ENCODE data around the gene INPP5F. TPM values are rescaled to one million over a fixed set of nuclear protein-coding genes. Genes with fewer than 3 reads are reported as not detected.
A peak's percentile ranks its signal among the peaks of the same experiment; 100 is the strongest.
"Not testable (repeated sequence)": the region's sequence is repeated elsewhere in the genome, so short reads cannot be mapped to it uniquely, and the experiment has no call there.

INPP5F gene
- total and polyA plus RNA-seq, 2 experiments from 2014 or later, result 8.5 to 10.9 TPM

DNA sequence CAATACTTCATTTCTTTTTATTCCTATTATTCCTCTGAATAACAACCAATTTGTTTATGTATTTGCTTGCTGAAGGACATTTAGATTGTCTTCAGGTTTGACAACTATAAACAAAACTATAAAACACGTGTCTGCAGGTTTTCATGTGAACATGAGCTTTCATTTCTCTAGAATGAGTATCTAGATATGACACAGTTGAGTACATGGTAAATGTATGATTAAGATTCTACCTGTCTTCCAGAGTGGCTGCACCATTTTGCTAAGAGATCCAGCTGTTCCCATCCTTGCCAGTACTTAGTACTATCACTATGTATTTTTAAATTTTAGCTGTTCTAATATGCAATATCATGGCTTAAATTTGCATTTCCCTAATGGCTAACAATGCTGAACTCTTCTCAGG is 136.7 kb downstream of the INPP5F start:
- Histone ChIP-seq H2AFZ (no peak overlapping the region), H3K27me3 (replicated peaks; ENCODE audit: insufficient read depth) (no peaks in the 10 kb centered on the region), H3K9ac (no peak overlapping the region), H3K9me2 (ENCODE audit: insufficient read depth) (no peaks in the 10 kb centered on the region), H3K79me2 (ENCODE audit: insufficient read depth) (peaks cover 100% of the 10 kb centered on the region), H3K4me3 (no peak overlapping the region), H3K9me3 (ENCODE audit: low read depth) (no peaks in the 10 kb centered on the region), H3K27ac (no peak overlapping the region), H3K4me2 (ENCODE audit: unreplicated experiment) (no peak overlapping the region), H3K36me3 (ENCODE audit: low read depth) (peaks cover 3% of the 10 kb centered on the region; the same call in 1 of the 2 replicates), H4K20me1 (ENCODE audit: insufficient read depth) (peaks cover 8% of the 10 kb centered on the region; the same call in 1 of the 2 replicates), H3K4me1 (ENCODE audit: insufficient read depth) (peaks cover 4% of the 10 kb centered on the region; the same call in 1 of the 2 replicates), H3F3A (ENCODE audit: insufficient read depth) (peaks cover 6% of the 10 kb centered on the region; the same call in 1 of the 2 replicates)
- DNase-seq, result no peak
- in situ Hi-C loops (cut with MboI), result no loop called here
- 94 to 96% methylated on average over 1 of the region's 1 CpG for WGBS, 2 experiments (ENCODE audit: low coverage in 1 of 2, low lambda C conversion rate in 2 of 2, missing lambda C conversion rate in 2 of 2)
- TF ChIP-seq EZH2phosphoT487 (IDR thresholded peaks at IDR 0.05; ENCODE audit: insufficient read depth, low read depth), result no peak
- no peak for TF ChIP-seq EZH2 (IDR thresholded peaks at IDR 0.05; ENCODE audit: insufficient read depth, poor library complexity, severe bottlenecking)

DNA sequence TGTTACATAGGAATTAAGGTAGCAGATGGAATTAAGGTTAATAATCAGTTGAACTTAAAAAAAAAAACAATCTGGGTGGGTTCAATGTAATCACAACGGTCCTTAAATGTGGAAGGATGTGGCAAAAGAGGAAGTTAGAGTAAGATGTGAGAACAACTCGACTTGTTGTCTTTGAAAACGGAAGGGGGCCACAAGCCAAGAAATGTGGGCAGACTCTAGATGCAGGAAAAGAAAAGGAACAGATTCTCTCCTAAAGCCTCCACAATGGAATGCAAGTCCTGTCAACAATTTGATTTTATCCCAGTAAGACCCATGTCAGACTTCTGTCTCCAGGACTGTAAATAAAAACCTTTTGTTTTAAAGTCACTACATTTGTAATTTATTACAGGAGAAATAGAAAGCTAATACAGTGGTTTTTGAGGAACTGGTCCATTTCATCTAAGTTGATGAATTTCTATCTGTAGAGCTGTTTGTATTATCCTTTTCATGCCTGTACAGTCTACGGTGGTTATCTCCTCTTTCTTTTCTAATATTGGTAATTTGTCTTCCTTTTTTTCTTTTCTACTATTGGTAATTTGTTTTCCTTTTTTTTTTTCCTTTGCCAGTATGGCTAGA is 138.2 kb downstream of the INPP5F start:
- Histone ChIP-seq H3K4me2 (ENCODE audit: unreplicated experiment) (no peak overlapping the region), H3K27me3 (replicated peaks; ENCODE audit: insufficient read depth) (no peaks in the 10 kb centered on the region), H3K9ac (no peak overlapping the region), H3K79me2 (ENCODE audit: insufficient read depth) (peaks cover 100% of the 10 kb centered on the region), H3K27ac (no peak overlapping the region), H3K4me3 (no peak overlapping the region), H3K4me1 (ENCODE audit: insufficient read depth) (peaks cover 4% of the 10 kb centered on the region; the same call in 1 of the 2 replicates), H4K20me1 (ENCODE audit: insufficient read depth) (peaks cover 6% of the 10 kb centered on the region; the same call in 1 of the 2 replicates), H3K9me3 (ENCODE audit: low read depth) (no peaks in the 10 kb centered on the region), H2AFZ (no peak overlapping the region), H3F3A (ENCODE audit: insufficient read depth) (peaks cover 6% of the 10 kb centered on the region; the same call in 1 of the 2 replicates), H3K9me2 (ENCODE audit: insufficient read depth) (no peaks in the 10 kb centered on the region), H3K36me3 (ENCODE audit: low read depth) (no peaks in the 10 kb centered on the region; the same call in 1 of the 2 replicates)
- WGBS, 2 experiments (ENCODE audit: low coverage in 1 of 2, low lambda C conversion rate in 2 of 2, missing lambda C conversion rate in 2 of 2), result 74 to 78% methylated on average over 4 of the region's 4 CpGs
- in situ Hi-C loops (cut with MboI), result no loop called here
- DNase-seq, result no peak
- TF ChIP-seq EZH2 (IDR thresholded peaks at IDR 0.05; ENCODE audit: insufficient read depth, poor library complexity, severe bottlenecking) (no peak), EZH2phosphoT487 (IDR thresholded peaks at IDR 0.05; ENCODE audit: insufficient read depth, low read depth) (no peak)

DNA sequence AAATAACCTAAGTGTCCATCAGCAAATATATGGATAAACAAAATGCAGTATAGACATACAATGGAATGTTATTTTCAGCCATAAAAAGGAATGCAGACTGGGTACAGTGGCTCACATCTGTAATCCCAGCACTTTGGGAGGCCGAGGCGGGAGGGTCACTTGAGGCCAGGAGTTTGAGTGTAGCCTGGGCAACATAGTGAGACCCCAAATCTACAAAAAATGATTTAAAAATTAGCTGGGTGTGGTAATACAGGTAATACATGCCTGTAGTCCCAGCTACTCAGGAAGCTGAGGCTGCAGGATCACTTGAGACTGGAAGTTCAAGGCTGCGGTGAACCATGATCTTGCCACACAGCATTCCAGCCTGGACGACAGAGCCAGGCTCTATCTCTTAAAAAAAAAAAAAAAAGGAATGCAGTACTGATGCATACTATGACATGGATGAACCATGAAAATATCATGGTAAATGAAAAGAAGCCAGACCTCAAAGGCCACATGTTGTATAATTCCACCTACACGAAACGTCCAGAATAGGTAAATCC is 139.9 kb downstream of the INPP5F start:
- Histone ChIP-seq H4K20me1 (ENCODE audit: insufficient read depth) (peaks cover 3% of the 10 kb centered on the region), H3K27me3 (replicated peaks; ENCODE audit: insufficient read depth) (no peaks in the 10 kb centered on the region), H3K4me1 (ENCODE audit: insufficient read depth) (peaks cover 6% of the 10 kb centered on the region; the same call in 1 of the 2 replicates), H3K9ac (no peak overlapping the region), H3K27ac (no peak overlapping the region), H3K9me3 (ENCODE audit: low read depth) (no peaks in the 10 kb centered on the region), H3K4me2 (ENCODE audit: unreplicated experiment) (no peak overlapping the region), H3K4me3 (no peak overlapping the region), H3K9me2 (ENCODE audit: insufficient read depth) (no peaks in the 10 kb centered on the region), H3F3A (ENCODE audit: insufficient read depth) (no peaks in the 10 kb centered on the region), H3K79me2 (ENCODE audit: insufficient read depth) (peaks cover 100% of the 10 kb centered on the region), H2AFZ (no peak overlapping the region), H3K36me3 (ENCODE audit: low read depth) (no peaks in the 10 kb centered on the region; the same call in 1 of the 2 replicates)
- DNase-seq, result no peak
- in situ Hi-C loops (cut with MboI), result no loop called here
- 94 to 96% methylated on average over 6 of the region's 6 CpGs for WGBS, 2 experiments (ENCODE audit: low coverage in 1 of 2, low lambda C conversion rate in 2 of 2, missing lambda C conversion rate in 2 of 2)
- TF ChIP-seq EZH2 (IDR thresholded peaks at IDR 0.05; ENCODE audit: insufficient read depth, poor library complexity, severe bottlenecking), result no peak
- no peak for TF ChIP-seq EZH2phosphoT487 (IDR thresholded peaks at IDR 0.05; ENCODE audit: insufficient read depth, low read depth)

DNA sequence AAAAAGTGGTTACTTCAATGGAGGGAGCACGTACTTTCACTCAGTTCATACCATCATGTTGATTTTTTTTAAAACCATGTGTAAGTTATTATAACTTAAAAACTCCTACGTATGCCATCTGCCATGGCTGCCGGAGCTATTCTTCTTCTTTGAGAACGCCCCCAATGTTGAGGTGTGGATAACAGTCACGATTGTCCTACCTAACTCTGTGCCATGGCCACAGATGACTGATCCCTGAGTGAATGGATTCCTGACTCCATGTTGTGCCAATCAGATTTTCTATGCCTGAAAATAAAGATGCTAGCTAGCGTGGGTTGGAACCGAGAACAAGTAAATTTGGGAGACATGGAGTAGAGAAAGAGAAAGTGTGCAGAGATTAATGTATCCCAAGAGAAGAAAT is 141.5 kb downstream of the INPP5F start:
- in situ Hi-C loops (cut with MboI), result no loop called here
- no peak for DNase-seq
- H3K9me3 ChIP-seq (ENCODE audit: low read depth), result no peaks in the 10 kb centered on the region
- WGBS, 2 experiments (ENCODE audit: low coverage in 1 of 2, low lambda C conversion rate in 2 of 2, missing lambda C conversion rate in 2 of 2), result 87 to 88% methylated on average over 7 of the region's 7 CpGs
- H3K27me3 ChIP-seq (replicated peaks; ENCODE audit: insufficient read depth), result no peaks in the 10 kb centered on the region
- H3K9ac ChIP-seq, result no peak overlapping the region
- peaks cover 99% of the 10 kb centered on the region for H3K79me2 ChIP-seq (ENCODE audit: insufficient read depth)
- H3K4me2 ChIP-seq (ENCODE audit: unreplicated experiment), result no peak overlapping the region
- H3K9me2 ChIP-seq (ENCODE audit: insufficient read depth), result no peaks in the 10 kb centered on the region
- H4K20me1 ChIP-seq (ENCODE audit: insufficient read depth), result peaks cover 3% of the 10 kb centered on the region
- H3F3A ChIP-seq (ENCODE audit: insufficient read depth), result peaks cover 9% of the 10 kb centered on the region
- no peak overlapping the region for H3K27ac ChIP-seq
- peaks cover 12% of the 10 kb centered on the region for H3K4me1 ChIP-seq (ENCODE audit: insufficient read depth)
- no peak for TF ChIP-seq EZH2phosphoT487 (IDR thresholded peaks at IDR 0.05; ENCODE audit: insufficient read depth, low read depth)
- no peak for TF ChIP-seq EZH2 (IDR thresholded peaks at IDR 0.05; ENCODE audit: insufficient read depth, poor library complexity, severe bottlenecking)
- no peak overlapping the region for H3K4me3 ChIP-seq
- H3K36me3 ChIP-seq (ENCODE audit: low read depth), result no peaks in the 10 kb centered on the region; the same call in 1 of the 2 replicates
- H2AFZ ChIP-seq, result no peak overlapping the region

DNA sequence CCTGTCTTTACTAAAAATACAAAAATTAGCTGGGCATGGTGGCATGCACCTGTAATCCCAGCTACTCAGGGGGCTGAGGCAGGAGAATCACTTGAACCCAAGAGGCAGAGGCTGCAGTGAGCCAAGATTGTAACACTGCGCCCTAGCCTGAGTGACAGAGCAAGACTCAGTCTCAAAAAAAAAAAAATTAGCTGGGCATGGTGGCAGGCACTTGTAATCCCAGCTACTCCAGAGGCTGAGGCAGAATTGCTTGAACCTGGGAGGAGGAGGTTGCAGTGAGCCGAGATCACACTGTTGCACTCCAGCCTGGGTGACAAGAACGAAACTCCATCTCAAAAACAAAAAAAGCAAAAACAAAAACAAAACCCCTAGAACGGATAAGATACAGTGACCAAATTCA is 143.5 kb downstream of the INPP5F start:
- H4K20me1 ChIP-seq (ENCODE audit: insufficient read depth); DNase-seq; H3K9me2 ChIP-seq (ENCODE audit: insufficient read depth); H2AFZ ChIP-seq; H3K9me3 ChIP-seq (ENCODE audit: low read depth); H3K27ac ChIP-seq; in situ Hi-C loops (cut with MboI); H3K27me3 ChIP-seq (replicated peaks; ENCODE audit: insufficient read depth); H3K4me3 ChIP-seq; H3K36me3 ChIP-seq (ENCODE audit: low read depth); H3K9ac ChIP-seq: not testable (repeated sequence)
- Histone ChIP-seq H3K79me2 (ENCODE audit: insufficient read depth) (peaks cover 87% of the 10 kb centered on the region), H3K4me2 (ENCODE audit: unreplicated experiment) (peak overlapping the region; percentile 92), H3K4me1 (ENCODE audit: insufficient read depth) (peaks cover 17% of the 10 kb centered on the region), H3F3A (ENCODE audit: insufficient read depth) (peaks cover 17% of the 10 kb centered on the region)
- 58 to 66% methylated on average over 4 of the region's 4 CpGs for WGBS, 2 experiments (ENCODE audit: low coverage in 1 of 2, low lambda C conversion rate in 2 of 2, missing lambda C conversion rate in 2 of 2)
